Smooth muscle cell (in vitro differentiated cells): Measurements from ENCODE around the gene PIGT. TPM values are rescaled to one million over a fixed set of nuclear protein-coding genes. Genes with fewer than 3 reads are reported as not detected.

Experiments used
- DNase-seq: peaks from one replicate; lab custom pipeline; 2025; ENCODE audit not compliant: unreplicated experiment; lab: John Stamatoyannopoulos, UW
- H2AFZ ChIP-seq: fragments of 200-600 bp; sonication (generic); 2 replicates; pipeline ENCODE4 v1.6.0; 2016; ENCODE audit warnings: antibody characterized with exemption, low read depth, mild to moderate bottlenecking
- H3F3A ChIP-seq: fragments of 200-600 bp; sonication (generic); 2 replicates; pipeline ENCODE4 v1.6.0; 2017; ENCODE audit warnings: antibody characterized with exemption, low read depth
- H3K27ac ChIP-seq: fragments of 200-600 bp; sonication (generic); 2 replicates; pipeline ENCODE4 v1.5.1; 2016; ENCODE audit warnings: low read depth, mild to moderate bottlenecking
- H3K27me3 ChIP-seq: fragments of 200-600 bp; sonication (generic); 2 replicates; pipeline ENCODE4 v1.6.1; 2016; ENCODE audit warnings: low read depth, mild to moderate bottlenecking
- H3K36me3 ChIP-seq: fragments of 200-600 bp; sonication (generic); 2 replicates; pipeline ENCODE4 v1.5.1; 2016; ENCODE audit warnings: low read depth
- H3K4me1 ChIP-seq: fragments of 200-600 bp; sonication (generic); 2 replicates; pipeline ENCODE4 v1.5.1; 2016; ENCODE audit warnings: low read depth
- H3K4me2 ChIP-seq: fragments of 200-600 bp; sonication (generic); 2 replicates; pipeline ENCODE4 v1.6.0; 2016; ENCODE audit warnings: mild to moderate bottlenecking
- H3K4me3 ChIP-seq: fragments of 200-600 bp; sonication (generic); 2 replicates; pipeline ENCODE4 v1.5.1; 2016; ENCODE audit warnings: mild to moderate bottlenecking
- H3K79me2 ChIP-seq: fragments of 200-600 bp; sonication (generic); 2 replicates; pipeline ENCODE4 v1.6.0; 2016; ENCODE audit warnings: low read depth, mild to moderate bottlenecking
- H3K9ac ChIP-seq: fragments of 200-600 bp; sonication (generic); 2 replicates; pipeline ENCODE4 v1.6.0; 2016; ENCODE audit warnings: low read depth
- H3K9me3 ChIP-seq: fragments of 200-600 bp; sonication (generic); replicated peaks from 2 replicates; pipeline ENCODE4 v1.5.1; 2016; ENCODE audit warnings: low read depth
- H4K20me1 ChIP-seq: fragments of 200-600 bp; sonication (generic); 2 replicates; pipeline ENCODE4 v1.6.0; 2016; ENCODE audit warnings: low read depth
- WGBS: methylation state at CpG from one replicate; pipeline ENCODE4 v1.1.7; 2016; ENCODE audit warnings: low lambda C conversion rate; 5-methylcytosine and 5-hydroxymethylcytosine counted together
- polyA plus RNA-seq: library from polyadenylated mRNA; unstranded; fragments of >200 nt; fragmentation: Nextera tagmentation; extraction: Ambion mirVana; gene quantifications from 2 replicates; pipeline ENCODE4 v1.2.1, GENCODE V29; 2016
- total RNA-seq: library from RNA; depleted of rRNA; stranded (reverse); fragments of >200 nt; gene quantifications from 2 replicates; pipeline ENCODE4 v1.2.3, GENCODE V29; 2014
- TF ChIP-seq, protein P1 (sequence below): fragments of 200-600 bp; sonication (generic); IDR thresholded peaks from 2 replicates; pipeline ENCODE4 v1.5.1; 2017; ENCODE audit warnings: borderline replicate concordance, mild to moderate bottlenecking, antibody characterized with exemption; ENCODE audit not compliant: insufficient read depth, poor library complexity, severe bottlenecking

Gene PIGT
- total and polyA plus RNA-seq, 2 experiments from 2014 or later, result 90.7 to 206 TPM

DNA sequence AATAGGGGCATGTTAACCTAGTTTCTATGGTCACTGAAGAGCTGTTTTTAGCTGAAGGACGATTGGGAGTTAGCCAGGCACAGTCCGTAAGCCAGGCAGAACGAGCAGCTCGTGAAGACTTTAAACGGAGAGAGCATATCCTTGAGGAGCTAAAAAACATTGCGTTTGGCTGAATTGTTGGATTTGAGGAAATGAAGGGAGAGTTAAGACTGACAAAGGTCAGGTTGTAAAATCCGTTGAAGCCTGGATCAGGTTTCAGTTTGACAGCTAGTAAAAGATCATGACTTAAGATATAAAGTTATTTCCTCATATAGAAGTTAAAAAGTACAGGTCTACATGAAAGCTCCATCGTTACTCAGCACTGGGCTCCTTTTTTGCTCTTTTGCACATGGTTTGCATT, 5.1 kb upstream of the PIGT start:
- Histone ChIP-seq H3K9ac (no peak overlapping the region), H3F3A (no peaks in the 10 kb centered on the region), H3K27ac (no peak overlapping the region), H4K20me1 (no peaks in the 10 kb centered on the region), H3K27me3 (peaks cover 21% of the 10 kb centered on the region), H3K9me3 (no peaks in the 10 kb centered on the region), H3K4me1 (peaks cover 4% of the 10 kb centered on the region), H3K79me2 (no peaks in the 10 kb centered on the region), H3K36me3 (no peaks in the 10 kb centered on the region), H2AFZ (no peak overlapping the region), H3K4me2 (no peak overlapping the region), H3K4me3 (no peak overlapping the region)
- TF ChIP-seq, protein P1, sequence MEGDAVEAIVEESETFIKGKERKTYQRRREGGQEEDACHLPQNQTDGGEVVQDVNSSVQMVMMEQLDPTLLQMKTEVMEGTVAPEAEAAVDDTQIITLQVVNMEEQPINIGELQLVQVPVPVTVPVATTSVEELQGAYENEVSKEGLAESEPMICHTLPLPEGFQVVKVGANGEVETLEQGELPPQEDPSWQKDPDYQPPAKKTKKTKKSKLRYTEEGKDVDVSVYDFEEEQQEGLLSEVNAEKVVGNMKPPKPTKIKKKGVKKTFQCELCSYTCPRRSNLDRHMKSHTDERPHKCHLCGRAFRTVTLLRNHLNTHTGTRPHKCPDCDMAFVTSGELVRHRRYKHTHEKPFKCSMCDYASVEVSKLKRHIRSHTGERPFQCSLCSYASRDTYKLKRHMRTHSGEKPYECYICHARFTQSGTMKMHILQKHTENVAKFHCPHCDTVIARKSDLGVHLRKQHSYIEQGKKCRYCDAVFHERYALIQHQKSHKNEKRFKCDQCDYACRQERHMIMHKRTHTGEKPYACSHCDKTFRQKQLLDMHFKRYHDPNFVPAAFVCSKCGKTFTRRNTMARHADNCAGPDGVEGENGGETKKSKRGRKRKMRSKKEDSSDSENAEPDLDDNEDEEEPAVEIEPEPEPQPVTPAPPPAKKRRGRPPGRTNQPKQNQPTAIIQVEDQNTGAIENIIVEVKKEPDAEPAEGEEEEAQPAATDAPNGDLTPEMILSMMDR, result no peak
- no peak for DNase-seq
- 85% methylated on average over 8 of the region's 8 CpGs for WGBS

DNA sequence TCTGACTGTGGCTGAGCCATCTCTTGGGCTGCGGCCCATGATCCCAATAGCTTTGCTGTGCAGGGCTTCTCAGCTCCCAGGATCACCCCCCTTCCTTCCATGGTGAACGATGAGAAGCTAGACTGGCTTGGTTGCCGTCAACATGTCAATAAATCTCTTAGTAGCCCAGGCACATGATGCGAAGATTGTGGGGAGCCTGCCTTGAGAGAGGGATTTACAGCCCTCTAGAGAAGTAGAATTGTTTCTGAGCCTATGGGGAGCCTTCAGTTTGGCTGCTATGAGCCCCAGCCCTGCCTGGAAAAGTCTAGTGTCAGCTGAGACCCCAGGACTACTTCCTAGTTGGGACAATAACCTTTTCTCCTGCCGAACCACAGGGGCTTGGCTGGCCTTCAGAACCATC, 3.3 kb upstream of the PIGT start:
- no peak overlapping the region for H3K9ac ChIP-seq
- no peak for DNase-seq
- no peaks in the 10 kb centered on the region for H3K36me3 ChIP-seq
- no peak overlapping the region for H2AFZ ChIP-seq
- H3K4me1 ChIP-seq, result peaks cover 11% of the 10 kb centered on the region
- no peak overlapping the region for H3K4me2 ChIP-seq
- TF ChIP-seq, protein P1, result no peak
- no peaks in the 10 kb centered on the region for H3F3A ChIP-seq
- H3K4me3 ChIP-seq, result no peak overlapping the region
- no peaks in the 10 kb centered on the region for H3K9me3 ChIP-seq
- no peaks in the 10 kb centered on the region for H4K20me1 ChIP-seq
- no peak overlapping the region for H3K27ac ChIP-seq
- peaks cover 13% of the 10 kb centered on the region for H3K79me2 ChIP-seq
- H3K27me3 ChIP-seq, result peaks cover 3% of the 10 kb centered on the region
- WGBS, result 80% methylated on average over 5 of the region's 5 CpGs

GRCh38 chr20:45413479-45413878, 2.5 kb upstream of the PIGT start:
- Histone ChIP-seq H3F3A (no peaks in the 10 kb centered on the region), H3K9me3 (no peaks in the 10 kb centered on the region), H3K79me2 (peaks cover 13% of the 10 kb centered on the region), H4K20me1 (no peaks in the 10 kb centered on the region), H3K4me1 (peaks cover 11% of the 10 kb centered on the region), H3K27ac (no peak overlapping the region), H2AFZ (no peak overlapping the region), H3K27me3 (no peaks in the 10 kb centered on the region), H3K9ac (no peak overlapping the region), H3K4me3 (no peak overlapping the region), H3K4me2 (no peak overlapping the region), H3K36me3 (no peaks in the 10 kb centered on the region)
- TF ChIP-seq, protein P1, result no peak
- no peak for DNase-seq
- 86% methylated on average over 3 of the region's 3 CpGs for WGBS

- H3K4me2 ChIP-seq, result peak overlapping the region; percentile 89
- peaks cover 5% of the 10 kb centered on the region for H3K36me3 ChIP-seq
- no peak overlapping the region for H2AFZ ChIP-seq
- no peaks in the 10 kb centered on the region for H3K9me3 ChIP-seq
- H3F3A ChIP-seq, result no peaks in the 10 kb centered on the region
- TF ChIP-seq, protein P1, result no peak
- 88% methylated on average over 2 of the region's 2 CpGs for WGBS
- H3K79me2 ChIP-seq, result peaks cover 13% of the 10 kb centered on the region
- peak overlapping the region; percentile 67 for H3K9ac ChIP-seq
- no peak for DNase-seq
- peaks cover 11% of the 10 kb centered on the region for H3K4me1 ChIP-seq
- H3K4me3 ChIP-seq, result peak overlapping the region; percentile 85
- no peaks in the 10 kb centered on the region for H4K20me1 ChIP-seq
- no peak overlapping the region for H3K27ac ChIP-seq
- H3K27me3 ChIP-seq, result no peaks in the 10 kb centered on the region
These were observed 976 bp downstream of the PIGT start for GRCh38 chr20:45416917-45417316.
